ENCODE data around the gene FBXW8.
A peak's percentile ranks its signal among the peaks of the same experiment; 100 is the strongest.
"Not testable (repeated sequence)": the region's sequence is repeated elsewhere in the genome, so short reads cannot be mapped to it uniquely, and the experiment has no call there.

Gene FBXW8

GRCh38 chr12:117053597-117054201, 142.9 kb downstream of the FBXW8 start:
- no peak for DNase-seq (ENCODE audit: low read depth in 2 of 2)

GRCh38 chr12:117054279-117054678, 143.5 kb downstream of the FBXW8 start:
- DNase-seq (ENCODE audit: low read depth in 2 of 2), result no peak

GRCh38 chr12:117057626-117058025, 146.9 kb downstream of the FBXW8 start:
- DNase-seq (ENCODE audit: low read depth in 2 of 2), result not testable (repeated sequence)

GRCh38 chr12:117058442-117059072, 147.8 kb downstream of the FBXW8 start:
- DNase-seq (ENCODE audit: low read depth in 2 of 2), result no peak

GRCh38 chr12:117059156-117059555, 148.4 kb downstream of the FBXW8 start:
- DNase-seq (ENCODE audit: low read depth in 2 of 2), result no peak

- DNase-seq (ENCODE audit: low read depth in 2 of 2), result no peak
Observed at GRCh38 chr12:117060246-117060928, 149.6 kb downstream of the FBXW8 start.

GRCh38 chr12:117060929-117061305, 150.2 kb downstream of the FBXW8 start:
- no peak for DNase-seq (ENCODE audit: low read depth in 2 of 2)

- no peak for DNase-seq (ENCODE audit: low read depth in 2 of 2)
Observed at GRCh38 chr12:117061555-117062079, 150.9 kb downstream of the FBXW8 start.

- DNase-seq (ENCODE audit: low read depth in 2 of 2), result peak in 1 of 2 donors; percentile 6
Observed at GRCh38 chr12:117063162-117063911, 152.6 kb downstream of the FBXW8 start.

- no peak for DNase-seq (ENCODE audit: low read depth in 2 of 2)
Observed at GRCh38 chr12:117064049-117064448, 153.3 kb downstream of the FBXW8 start.

GRCh38 chr12:117064596-117064995, 153.8 kb downstream of the FBXW8 start:
- DNase-seq (ENCODE audit: low read depth in 2 of 2), result no peak

GRCh38 chr12:117067016-117067415, 156.3 kb downstream of the FBXW8 start:
- no peak for DNase-seq (ENCODE audit: low read depth in 2 of 2)

- DNase-seq (ENCODE audit: low read depth in 2 of 2), result no peak
Observed at GRCh38 chr12:117067638-117068037, 156.9 kb downstream of the FBXW8 start.

GRCh38 chr12:117068492-117068891, 157.7 kb downstream of the FBXW8 start:
- no peak for DNase-seq (ENCODE audit: low read depth in 2 of 2)

GRCh38 chr12:117069101-117069797, 158.5 kb downstream of the FBXW8 start:
- no peak for DNase-seq (ENCODE audit: low read depth in 2 of 2)

GRCh38 chr12:117069926-117070900, 159.5 kb downstream of the FBXW8 start:
- no peak for DNase-seq (ENCODE audit: low read depth in 2 of 2)

GRCh38 chr12:117071009-117071408, 160.3 kb downstream of the FBXW8 start:
- no peak for DNase-seq (ENCODE audit: low read depth in 2 of 2)

- DNase-seq (ENCODE audit: low read depth in 2 of 2), result no peak
Observed at GRCh38 chr12:117072106-117072505, 161.4 kb downstream of the FBXW8 start.

- DNase-seq (ENCODE audit: low read depth in 2 of 2), result no peak
Observed at GRCh38 chr12:117072736-117073490, 162.2 kb downstream of the FBXW8 start.

- DNase-seq (ENCODE audit: low read depth in 2 of 2), result no peak
Observed at GRCh38 chr12:117073611-117074010, 162.9 kb downstream of the FBXW8 start.
